Measurements from ENCODE around the gene XNDC1N. TPM values are rescaled to one million over a fixed set of nuclear protein-coding genes. Genes with fewer than 3 reads are reported as not detected.

XNDC1N gene
- total and polyA plus RNA-seq, 2 of the 13 experiments (the other 11 are each of a cell fraction or from before 2014, with no cell fraction given): 3.4 to 7.5 TPM

DNA sequence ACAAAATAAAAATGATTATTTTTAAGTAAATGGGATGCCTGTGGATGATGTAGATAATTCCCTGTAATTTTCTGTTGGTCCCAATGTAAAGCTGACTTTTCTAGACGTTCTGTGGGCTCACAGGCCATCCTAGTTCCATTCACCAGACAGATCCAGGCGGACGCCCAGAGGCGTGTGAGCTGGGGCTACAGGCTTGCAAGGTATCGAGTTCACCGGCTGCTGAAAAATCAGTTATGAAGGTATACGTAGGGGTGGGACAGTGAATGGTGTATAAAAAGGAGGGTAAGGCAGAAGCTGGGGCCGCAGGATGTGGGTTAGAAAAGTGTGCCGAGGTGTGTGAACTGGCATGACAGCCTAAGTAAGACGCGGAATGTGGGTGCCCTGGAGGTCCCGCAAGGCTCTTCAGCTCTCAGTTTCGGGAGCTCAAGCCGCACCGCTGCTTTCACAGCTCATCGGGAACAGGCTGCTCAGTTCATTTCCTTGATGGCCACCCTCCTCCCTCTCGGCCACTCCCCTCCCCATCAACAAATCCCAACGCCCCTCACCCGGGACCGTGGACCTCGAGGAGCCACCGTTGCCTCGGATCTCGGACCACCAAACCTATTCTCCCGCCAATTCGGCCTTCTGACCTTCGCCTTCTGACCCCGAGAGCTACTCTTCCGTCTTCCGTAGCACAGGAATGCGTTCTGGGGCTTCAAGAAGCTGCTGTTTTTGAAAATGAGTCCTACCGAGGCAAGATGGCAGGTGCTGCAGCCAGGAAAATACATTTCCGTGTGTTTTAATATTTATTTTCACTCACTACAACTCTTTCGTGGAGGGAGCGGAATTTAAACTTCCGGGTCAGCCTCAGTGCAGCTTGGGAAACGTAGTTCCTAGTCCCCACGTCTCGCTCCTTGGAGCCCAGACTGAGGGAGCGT, at the start of gene XNDC1N (continued):
- peak; percentile 13; the same call in 1 of the 2 replicates for TF ChIP-seq ZNF788 (CRISPR knock-in tag; IDR thresholded peaks at IDR 0.05; ENCODE audit: borderline replicate concordance)
- peak; percentile 62 for TF ChIP-seq SP4 (CRISPR knock-in tag; IDR thresholded peaks at IDR 0.05)
- no peak for TF ChIP-seq PPARG (CRISPR knock-in tag; conservative IDR thresholded peaks at IDR 0.05)
- TF ChIP-seq ZNF350 (CRISPR knock-in tag; IDR thresholded peaks at IDR 0.05; ENCODE audit: borderline replicate concordance, low read depth): peak; percentile 73
- TF ChIP-seq ZSCAN30 (CRISPR knock-in tag; IDR thresholded peaks at IDR 0.05): peak; percentile 62; the same call in 1 of the 2 replicates
- TF ChIP-seq KDM5B (CRISPR knock-in tag; IDR thresholded peaks at IDR 0.05; ENCODE audit: borderline replicate concordance): no peak; the same call in 1 of the 2 replicates
- TF ChIP-seq RORA (CRISPR knock-in tag; IDR thresholded peaks at IDR 0.05): no peak
- no peak for TF ChIP-seq ZNF430 (CRISPR knock-in tag; IDR thresholded peaks at IDR 0.05)
- TF ChIP-seq SMARCE1 (IDR thresholded peaks at IDR 0.05; ENCODE audit: borderline replicate concordance): no peak
- peak; percentile 10; the same call in 1 of the 2 replicates for TF ChIP-seq SALL1 (CRISPR knock-in tag; IDR thresholded peaks at IDR 0.05)
- no peak for TF ChIP-seq ZFP37 (CRISPR knock-in tag; IDR thresholded peaks at IDR 0.05; ENCODE audit: borderline replicate concordance)
- no peak for TF ChIP-seq ZNF17 (CRISPR knock-in tag; IDR thresholded peaks at IDR 0.05)
- TF ChIP-seq REL (CRISPR knock-in tag; conservative IDR thresholded peaks at IDR 0.05): peak; percentile 82; the same call in 1 of the 2 replicates
- no peak for TF ChIP-seq ARHGAP35 (CRISPR knock-in tag; IDR thresholded peaks at IDR 0.05; ENCODE audit: borderline replicate concordance)
- TF ChIP-seq SOX13 (IDR thresholded peaks at IDR 0.05): no peak
- TF ChIP-seq SOX13 (CRISPR knock-in tag; conservative IDR thresholded peaks at IDR 0.05 in 1 of 2, IDR thresholded peaks at IDR 0.05 in 1 of 2): no peak
- TF ChIP-seq CCAR2 (optimal IDR thresholded peaks at IDR 0.05; ENCODE audit: low read depth, low read length): peak; percentile 9
- TF ChIP-seq ATF7-NPFF (CRISPR knock-in tag; IDR thresholded peaks at IDR 0.05; ENCODE audit: low read depth): peak; percentile 47; the same call in 1 of the 2 replicates
- no peak for TF ChIP-seq IKZF4 (CRISPR knock-in tag; IDR thresholded peaks at IDR 0.05; ENCODE audit: borderline replicate concordance, low read depth, not compliant biosample characterization)
- TF ChIP-seq YEATS2 (CRISPR knock-in tag; IDR thresholded peaks at IDR 0.05; ENCODE audit: borderline replicate concordance): no peak; the same call in 1 of the 2 replicates
- 0 out of 2 replicates have a peak, but pooled peaks have one; percentile 35 for TF ChIP-seq ESRRA (CRISPR knock-in tag; IDR thresholded peaks at IDR 0.05; ENCODE audit: low read depth)
- TF ChIP-seq, protein P1, sequence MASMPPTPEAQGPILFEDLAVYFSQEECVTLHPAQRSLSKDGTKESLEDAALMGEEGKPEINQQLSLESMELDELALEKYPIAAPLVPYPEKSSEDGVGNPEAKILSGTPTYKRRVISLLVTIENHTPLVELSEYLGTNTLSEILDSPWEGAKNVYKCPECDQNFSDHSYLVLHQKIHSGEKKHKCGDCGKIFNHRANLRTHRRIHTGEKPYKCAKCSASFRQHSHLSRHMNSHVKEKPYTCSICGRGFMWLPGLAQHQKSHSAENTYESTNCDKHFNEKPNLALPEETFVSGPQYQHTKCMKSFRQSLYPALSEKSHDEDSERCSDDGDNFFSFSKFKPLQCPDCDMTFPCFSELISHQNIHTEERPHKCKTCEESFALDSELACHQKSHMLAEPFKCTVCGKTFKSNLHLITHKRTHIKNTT (CRISPR knock-in tag; IDR thresholded peaks at IDR 0.05): no peak
- TF ChIP-seq ZSCAN20 (CRISPR knock-in tag; IDR thresholded peaks at IDR 0.05; ENCODE audit: borderline replicate concordance): 0 out of 2 replicates have a peak, but pooled peaks have one; percentile 33
- no peak for TF ChIP-seq ZNF775 (CRISPR knock-in tag; IDR thresholded peaks at IDR 0.05; ENCODE audit: borderline replicate concordance)
- no peak for TF ChIP-seq TBX3 (IDR thresholded peaks at IDR 0.05; ENCODE audit: borderline replicate concordance)
- no peak for TF ChIP-seq ZBTB21 (CRISPR knock-in tag; IDR thresholded peaks at IDR 0.05)
- TF ChIP-seq DR1 (CRISPR knock-in tag; IDR thresholded peaks at IDR 0.05): 0 out of 2 replicates have a peak, but pooled peaks have one; percentile 5
- TF ChIP-seq SKI (IDR thresholded peaks at IDR 0.05; ENCODE audit: partially characterized antibody): no peak
- TF ChIP-seq NR2F1 (CRISPR knock-in tag; IDR thresholded peaks at IDR 0.05): peak in 1 of 2 experiments; percentile 83; a peak in 1 of 4 replicates
